Left ventricle myocardium superior (tissue), 1 donor: Measurements from ENCODE around the gene CYTH3. TPM values are rescaled to one million over a fixed set of nuclear protein-coding genes. Genes with fewer than 3 reads are reported as not detected.
A peak's percentile ranks its signal among the peaks of the same experiment; 100 is the strongest.
"Not testable (repeated sequence)": the region's sequence is repeated elsewhere in the genome, so short reads cannot be mapped to it uniquely, and the experiment has no call there.

Source experiments
- ATAC-seq: fragments of 200-7000 bp; cut with Tn5 transposase; one replicate; pipeline ENCODE4 v1.9.1; 2020; ENCODE audit warnings: mild to moderate bottlenecking, moderate library complexity
- DNase-seq: peaks from one replicate; pipeline ENCODE4 v3.0.0-alpha.2; 2020
- intact Hi-C: fragments of 100-400 bp; cut with micrococcal nuclease; formaldehyde crosslinking; loops from one replicate; pipeline ENCODE4 v1.11.0; 2022
- total RNA-seq: library from RNA; stranded (reverse); fragmentation: NEBNext Ultra II Directional; extraction: Animal tissue kit (Norgen Biotek cat#: 25700); gene quantifications from one replicate; pipeline ENCODE4 v1.2.1, GENCODE V29; 2021
- donor health status: DM: no; HTN: yes; CAD: no; lungs with severe emphysema.

The CYTH3 gene
- total RNA-seq, 1 donor from 2014 or later: 27.8 TPM

DNA sequence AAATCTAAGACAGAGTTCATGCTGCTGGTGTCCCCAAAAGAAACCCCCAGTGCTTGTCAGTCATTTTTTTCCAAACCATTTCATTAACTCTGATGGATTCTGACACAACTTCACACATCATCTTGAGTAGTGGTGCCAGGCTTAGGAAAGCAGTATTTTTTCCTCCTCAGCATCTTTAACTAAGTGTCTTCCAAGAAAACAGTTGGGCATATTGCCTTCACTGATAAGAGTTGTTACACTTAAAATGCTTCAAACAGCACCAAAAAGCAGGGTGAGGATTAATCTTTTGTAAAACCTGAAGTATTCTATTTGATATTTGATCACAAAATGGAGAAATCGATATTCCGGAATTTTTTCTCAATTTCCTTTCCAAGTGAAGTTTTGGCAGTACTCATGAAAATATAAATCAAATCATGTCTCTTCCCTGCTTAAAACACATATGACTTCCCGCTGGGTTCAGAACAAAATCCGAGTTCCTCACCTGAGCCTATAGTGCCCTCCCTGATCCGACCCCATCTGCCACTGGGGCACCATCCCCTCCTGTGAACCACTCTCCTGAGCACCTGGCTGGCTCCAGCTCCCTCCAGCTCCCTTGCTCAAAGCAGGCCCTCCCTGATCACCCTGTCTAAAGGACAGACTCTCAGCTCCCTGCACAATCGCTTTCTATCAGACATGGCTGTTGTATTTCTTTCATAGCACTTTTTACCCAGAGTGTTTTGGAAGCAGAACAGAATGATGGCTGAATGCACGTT is 61.6 kb downstream of the CYTH3 start:
- ATAC-seq (no peak), DNase-seq (no peak)
- intact Hi-C loops: no loop called here

DNA sequence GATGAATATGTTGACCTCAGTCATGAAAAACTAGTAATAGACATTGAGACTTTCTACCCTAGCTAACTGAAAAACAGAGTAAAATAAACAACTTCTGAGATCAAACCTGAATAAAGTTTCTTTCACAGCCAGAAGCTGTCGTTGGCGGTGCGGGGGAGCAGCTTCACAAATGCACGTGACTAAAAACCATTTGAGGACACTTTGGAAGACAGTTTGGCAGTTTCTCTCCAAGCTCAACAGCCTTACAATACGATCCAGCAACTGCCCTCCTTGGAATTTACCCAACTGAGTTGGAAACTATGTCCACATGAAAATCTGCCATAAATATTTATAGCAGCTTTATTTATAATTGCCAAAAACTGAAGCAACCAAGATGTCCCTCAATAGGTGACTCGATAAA is 63.1 kb downstream of the CYTH3 start:
- intact Hi-C loops: no loop called here
- ATAC-seq (peak; percentile 69), DNase-seq (peak; percentile 41)

DNA sequence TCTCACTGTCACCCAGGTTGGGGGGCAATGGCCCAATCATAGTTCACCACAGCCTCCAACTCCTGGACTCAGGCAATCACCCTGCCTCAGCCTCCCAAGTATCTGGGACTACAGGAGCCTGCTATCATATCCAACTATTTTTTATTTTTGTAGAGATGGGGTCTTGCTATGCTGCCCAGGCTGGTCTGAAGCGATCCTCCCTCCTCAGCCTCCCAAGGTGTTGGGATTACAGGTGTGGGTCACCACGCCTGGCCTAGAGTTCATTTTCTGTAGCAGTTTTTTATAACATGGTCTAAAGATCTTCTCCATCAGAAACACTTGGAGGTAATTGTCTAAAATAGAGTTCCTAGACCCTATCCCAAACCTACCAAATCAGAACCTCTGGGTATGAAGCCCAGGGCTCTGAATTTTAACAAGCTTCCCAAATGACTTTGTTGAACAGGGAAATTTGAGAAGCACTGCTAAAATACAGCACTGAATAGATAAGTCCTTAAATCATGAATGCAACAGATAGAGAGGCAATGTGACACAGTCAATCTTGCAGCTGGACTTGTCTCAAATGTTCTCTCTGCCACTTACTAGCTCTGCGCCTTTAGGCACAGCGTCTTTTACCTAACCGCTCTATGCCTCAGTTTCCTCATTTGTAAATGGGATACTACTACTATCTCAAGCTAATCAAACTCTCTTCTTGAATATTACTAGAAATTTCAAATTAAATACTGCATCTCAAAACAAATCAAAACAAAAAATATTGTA is 63.7 kb downstream of the CYTH3 start:
- intact Hi-C loops: no loop called here
- DNase-seq (no peak), ATAC-seq (peak; percentile 9)

DNA sequence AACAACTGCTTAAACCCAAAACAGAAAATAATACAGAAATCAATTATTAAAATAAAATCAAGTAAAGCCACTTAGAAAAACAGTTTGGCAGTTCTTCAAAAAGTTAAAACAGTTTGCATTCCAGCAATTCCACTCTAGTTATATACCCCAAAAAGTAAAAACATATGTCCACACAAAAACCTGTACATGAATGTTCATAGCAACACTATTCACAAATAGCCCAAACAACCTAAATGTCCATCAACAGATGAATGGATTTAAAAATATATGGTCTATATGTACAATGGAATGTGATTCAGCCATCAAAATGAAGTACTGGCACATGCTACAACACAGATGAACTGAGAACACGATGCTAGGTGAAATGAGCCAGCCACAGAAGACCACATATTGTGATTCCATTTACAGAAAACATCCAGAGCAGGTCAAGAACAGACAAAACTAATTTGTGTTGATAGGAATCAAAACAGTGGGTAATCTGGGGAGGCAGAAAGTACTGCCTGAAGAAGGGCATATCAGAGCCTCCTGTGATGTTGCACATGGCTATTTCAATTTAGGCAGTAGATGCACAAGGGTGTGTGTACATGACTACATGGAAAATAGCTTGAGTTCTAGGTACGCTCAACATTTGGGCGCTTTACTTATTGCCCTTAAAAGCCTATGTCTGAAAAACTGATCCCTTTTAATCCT is 66.3 kb downstream of the CYTH3 start:
- ATAC-seq (no peak), DNase-seq (no peak)
- intact Hi-C loops: no loop called here

DNA sequence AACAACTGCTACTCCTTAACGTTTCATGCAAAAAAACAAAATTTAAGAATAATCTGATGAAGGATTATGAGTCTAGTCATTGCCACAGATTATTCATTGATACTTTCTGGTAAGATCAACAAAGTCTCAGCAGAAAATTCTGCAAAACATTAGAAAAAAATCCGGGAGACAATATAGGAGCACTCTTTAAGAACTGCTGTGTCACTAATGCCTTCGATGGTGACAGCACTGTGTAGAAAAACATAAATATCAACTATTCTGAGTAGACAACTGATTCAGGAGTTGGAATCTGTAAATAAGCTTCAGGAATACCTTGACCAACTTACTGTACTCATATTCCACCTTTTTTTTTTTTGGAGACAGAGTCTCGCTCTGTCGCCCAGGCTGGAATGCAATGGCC is 69.0 kb downstream of the CYTH3 start:
- ATAC-seq (no peak), DNase-seq (no peak)
- intact Hi-C loops: no loop called here

DNA sequence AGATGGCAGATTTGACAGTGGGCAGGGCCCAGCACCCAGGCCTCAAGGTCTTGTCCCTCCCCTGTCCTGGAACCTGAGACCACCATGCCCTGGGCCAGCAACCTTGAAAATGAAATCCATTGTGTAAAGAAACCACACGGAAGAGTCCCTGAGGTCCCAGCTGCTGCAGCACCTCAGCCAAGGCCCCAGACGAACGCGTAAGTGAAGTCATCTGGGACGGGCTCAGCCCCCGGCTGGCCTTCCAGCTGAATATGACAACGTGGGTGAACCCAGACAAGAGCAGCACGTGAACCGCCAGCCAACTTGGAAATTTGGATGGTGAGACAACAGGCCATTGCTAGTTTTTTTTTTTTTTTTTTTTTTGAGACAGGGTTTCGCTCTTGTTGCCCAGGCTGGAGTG is 70.3 kb downstream of the CYTH3 start:
- DNase-seq (peak; percentile 40), ATAC-seq (peak; percentile 25)
- intact Hi-C loops: no loop called here

DNA sequence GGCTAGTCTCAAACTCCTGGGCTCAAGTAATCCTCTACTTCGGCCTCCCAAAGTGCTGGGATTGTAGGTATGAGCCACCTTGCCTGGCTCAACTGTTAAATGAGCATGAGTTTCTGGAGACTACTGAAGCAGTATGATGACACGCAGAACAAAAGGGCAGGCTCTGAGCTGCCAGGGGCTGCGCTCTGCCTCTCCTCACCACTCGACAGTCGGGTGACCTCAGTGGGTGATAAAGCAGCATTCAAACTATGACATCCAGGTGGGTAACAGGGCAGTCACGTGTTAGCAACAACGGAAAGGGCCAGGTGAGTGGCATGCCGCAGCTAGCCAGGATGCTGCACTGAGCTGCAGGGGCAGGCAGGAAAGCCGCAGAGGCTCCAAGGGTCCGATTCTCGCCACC is 71.5 kb downstream of the CYTH3 start:
- peak; percentile 61 for ATAC-seq
- intact Hi-C loops: no loop called here
- DNase-seq: no peak

DNA sequence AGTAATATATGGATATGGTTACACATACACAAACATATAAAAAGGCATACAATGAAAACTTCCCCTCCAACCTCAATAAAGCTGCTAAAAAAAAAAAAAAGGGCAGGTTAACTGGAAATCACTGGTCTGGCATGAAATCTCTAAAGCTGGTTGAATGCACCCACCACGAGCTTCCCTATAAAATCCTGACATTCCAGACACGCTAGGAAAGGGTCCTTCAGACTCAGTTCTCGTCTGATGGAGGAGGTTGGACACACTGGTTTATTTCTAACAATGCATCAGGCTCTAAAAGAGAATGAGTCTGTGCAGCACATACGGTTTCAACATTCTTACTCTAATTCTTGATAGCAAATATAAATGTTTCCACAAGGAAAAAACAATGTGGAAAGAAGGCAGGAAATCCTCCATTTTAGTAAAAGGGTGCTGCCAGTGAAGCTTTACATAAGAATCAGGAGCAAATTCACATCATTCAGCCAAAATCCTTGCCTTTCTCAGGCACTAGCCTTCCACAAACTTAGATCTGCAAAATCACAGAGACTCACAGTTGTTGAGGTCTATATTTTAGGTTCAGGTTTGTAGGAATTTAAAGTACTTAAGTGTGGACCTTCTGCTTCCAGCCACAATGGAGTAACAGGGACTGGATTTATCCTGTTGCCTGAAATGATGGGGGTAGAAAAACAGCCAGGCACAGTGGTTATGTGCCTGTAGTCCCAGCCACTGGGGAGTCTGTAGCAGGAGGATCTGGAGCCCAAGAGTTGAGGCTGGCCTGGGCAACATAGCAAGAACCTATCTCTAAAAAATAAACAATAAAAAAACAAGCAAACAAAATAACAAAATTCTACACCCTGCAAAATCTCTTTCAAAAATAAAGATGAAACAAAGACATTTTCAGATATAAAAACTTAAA is 73.5 kb downstream of the CYTH3 start:
- intact Hi-C loops: no loop called here
- no peak for ATAC-seq
- no peak for DNase-seq

DNA sequence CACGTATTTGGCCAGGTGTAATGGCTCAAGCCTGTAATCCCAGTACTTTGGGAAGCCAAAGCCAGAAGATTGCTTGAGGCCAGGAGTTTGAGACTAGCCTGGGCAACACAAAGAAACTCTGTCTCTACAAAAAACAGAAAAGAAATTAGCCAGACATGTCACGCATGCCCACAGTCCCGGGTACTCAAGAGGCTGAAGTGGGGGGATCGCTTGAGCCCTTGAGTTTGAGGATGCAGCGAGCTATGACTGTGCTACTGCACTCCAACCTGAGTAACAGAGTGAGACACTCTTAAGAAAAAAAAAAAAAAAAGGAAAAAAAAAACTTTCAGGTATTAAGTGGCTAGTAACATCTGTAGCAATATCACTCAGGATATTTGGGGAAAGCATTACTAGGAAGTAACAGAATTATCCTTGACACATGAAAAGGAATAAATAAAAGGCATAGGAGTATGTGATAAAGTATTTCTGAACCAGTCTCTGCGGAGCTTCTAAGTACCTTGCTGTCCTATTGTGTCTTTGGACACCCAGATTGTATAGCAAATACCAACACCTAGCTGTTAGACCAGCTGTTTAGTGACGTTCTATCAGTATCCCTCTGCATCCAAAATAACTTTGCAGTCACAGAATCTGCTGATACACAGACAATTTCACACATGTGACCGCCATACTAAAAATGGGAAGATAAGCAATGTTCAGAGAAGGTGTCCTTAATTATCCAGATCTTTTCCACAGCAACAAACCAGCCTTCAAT is 74.4 kb downstream of the CYTH3 start:
- no peak for DNase-seq
- intact Hi-C loops: no loop called here
- ATAC-seq: peak; percentile 54

DNA sequence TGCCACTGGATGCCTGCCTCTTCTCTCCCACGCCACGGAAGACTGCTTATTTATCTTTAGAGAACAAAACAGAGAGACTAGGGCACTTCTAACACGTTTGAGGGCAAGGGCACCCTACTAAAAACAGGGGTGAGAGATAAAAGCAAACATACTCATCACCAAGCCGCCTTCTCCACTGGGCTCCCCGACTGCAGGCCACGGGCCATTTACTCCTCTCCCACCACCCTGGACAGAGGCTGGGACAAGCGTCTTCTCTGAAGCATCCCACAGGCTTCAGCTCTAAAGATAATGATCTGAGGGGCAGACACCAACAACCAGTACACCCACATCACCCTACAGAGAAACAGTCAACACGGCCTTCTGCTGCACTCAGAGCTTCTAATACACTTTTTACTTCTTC is 78.7 kb downstream of the CYTH3 start:
- no peak for DNase-seq
- no peak for ATAC-seq
- intact Hi-C loops: no loop called here

DNA sequence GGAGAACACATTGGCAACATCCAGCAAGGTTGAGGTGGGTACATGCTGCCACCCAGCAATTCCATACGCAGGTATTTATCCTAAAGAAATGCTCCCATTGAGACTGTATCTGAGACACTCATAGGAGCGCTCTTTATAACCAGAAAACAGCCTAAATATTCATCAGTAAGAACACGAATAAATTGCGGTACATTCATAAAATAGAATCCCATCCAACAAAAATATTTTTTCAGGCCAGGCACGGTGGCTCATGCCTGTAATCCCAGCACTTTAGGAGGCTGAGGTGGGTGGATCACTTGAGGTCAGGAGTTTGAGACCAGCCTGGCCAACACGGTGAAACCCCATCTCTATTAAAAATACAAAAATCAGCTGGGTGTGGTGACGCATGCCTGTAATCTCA is 81.9 kb downstream of the CYTH3 start:
- intact Hi-C loops, ATAC-seq, DNase-seq: not testable (repeated sequence)

DNA sequence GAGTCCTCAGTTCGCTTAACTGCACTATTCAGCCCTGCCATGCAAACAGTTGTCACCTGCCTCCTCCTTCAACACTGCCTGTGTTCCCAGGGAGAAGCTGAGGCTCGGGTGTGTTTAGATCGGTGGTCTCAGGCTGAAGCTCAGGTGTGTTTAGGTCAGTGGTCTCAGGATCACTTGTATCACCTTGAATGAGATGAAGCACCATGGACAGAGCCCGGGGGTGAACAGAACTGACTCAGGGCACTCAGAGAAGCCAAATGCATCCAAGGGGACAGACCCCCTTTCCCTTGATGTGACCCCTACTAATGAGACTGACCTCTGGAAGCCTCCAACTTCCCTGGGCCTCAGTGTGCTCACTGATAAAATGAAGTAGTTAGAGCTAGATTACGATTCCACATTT is 84.0 kb downstream of the CYTH3 start:
- DNase-seq (no peak), ATAC-seq (no peak)

DNA sequence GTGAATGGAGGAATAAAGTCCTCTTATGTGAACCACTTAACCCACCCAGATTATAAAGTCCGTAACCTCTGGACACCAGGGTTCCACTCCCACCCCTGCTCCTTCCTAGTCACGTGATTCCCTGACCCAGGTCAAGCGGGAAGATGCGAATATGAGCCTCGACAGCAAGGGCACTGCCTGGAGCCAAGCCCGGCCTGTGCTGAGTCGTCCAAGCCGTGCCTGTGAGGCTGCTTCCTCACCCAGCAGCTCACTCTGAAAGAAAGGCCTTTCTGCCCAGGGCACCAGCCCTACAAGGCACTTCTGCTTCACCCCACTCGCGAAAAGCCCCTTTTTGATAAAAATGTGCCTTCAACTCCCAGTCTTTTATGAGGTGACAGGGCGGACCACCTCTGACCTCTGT is 85.8 kb downstream of the CYTH3 start:
- DNase-seq (no peak), ATAC-seq (no peak)
- intact Hi-C loops: no loop called here

More for the DNA sequence above, 84.0 kb downstream of the CYTH3 start:
- intact Hi-C loops: no loop called here

DNA sequence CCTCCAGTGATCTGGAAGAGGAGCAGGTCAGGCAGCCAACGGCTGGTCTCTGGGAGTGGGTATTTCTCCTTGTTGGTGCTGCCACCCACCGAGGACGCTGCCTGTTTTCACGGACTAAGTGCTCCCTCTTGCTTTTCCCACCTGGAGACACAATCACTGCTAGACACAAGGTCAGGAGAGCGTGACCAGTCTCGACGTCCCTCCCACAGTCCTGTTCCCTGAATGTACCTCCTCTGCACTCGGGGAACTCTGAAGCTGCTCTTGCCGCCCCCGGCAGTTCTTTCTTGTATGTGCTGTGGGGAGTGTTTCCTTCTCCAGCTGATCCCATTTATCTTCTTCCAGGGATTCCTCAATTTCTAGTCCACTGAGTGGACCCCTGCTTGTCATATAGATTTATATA is 89.4 kb downstream of the CYTH3 start:
- intact Hi-C loops: no loop called here
- ATAC-seq: no peak
- no peak for DNase-seq

DNA sequence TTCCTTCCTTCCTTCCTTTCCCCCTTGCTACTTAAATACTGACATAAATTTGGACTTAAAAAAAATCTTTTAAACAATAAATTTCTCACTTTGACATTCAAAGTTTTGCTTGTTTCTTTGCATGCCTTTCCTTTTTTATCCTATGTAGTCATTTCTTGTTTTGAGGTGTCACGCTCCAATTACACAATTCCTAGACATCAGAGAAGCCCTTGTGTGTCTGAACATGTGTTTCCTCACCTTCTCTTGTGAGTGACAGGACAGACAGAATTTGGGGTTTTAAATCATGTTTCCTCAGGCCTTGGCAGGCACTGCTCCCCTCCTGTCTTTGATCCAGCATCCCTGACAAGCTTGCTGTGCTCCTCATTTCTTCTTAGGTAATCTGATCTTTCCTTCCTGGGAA is 91.3 kb downstream of the CYTH3 start:
- intact Hi-C loops: no loop called here
- no peak for ATAC-seq

DNA sequence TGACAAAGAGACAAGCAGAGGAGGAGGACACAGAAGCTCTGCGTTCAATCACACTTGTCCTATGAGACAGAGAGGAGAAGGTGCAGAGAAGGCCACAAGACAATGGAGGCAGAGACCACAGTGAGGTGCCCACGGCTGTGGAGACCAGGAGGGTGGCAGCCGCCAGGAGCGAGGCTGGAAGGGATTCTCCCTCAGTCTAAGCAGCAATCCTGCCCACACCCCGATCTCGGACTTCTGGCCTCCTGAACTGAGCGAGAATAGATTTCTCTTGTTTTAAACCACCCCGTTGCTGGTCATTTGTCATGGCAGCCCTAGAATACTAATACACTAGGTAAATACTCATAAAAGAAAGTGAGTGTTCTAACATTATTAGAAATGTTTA is 92.1 kb downstream of the CYTH3 start:
- no peak for ATAC-seq
- DNase-seq: no peak
- intact Hi-C loops: no loop called here

More for the DNA sequence above, 91.3 kb downstream of the CYTH3 start:
- DNase-seq: no peak

DNA sequence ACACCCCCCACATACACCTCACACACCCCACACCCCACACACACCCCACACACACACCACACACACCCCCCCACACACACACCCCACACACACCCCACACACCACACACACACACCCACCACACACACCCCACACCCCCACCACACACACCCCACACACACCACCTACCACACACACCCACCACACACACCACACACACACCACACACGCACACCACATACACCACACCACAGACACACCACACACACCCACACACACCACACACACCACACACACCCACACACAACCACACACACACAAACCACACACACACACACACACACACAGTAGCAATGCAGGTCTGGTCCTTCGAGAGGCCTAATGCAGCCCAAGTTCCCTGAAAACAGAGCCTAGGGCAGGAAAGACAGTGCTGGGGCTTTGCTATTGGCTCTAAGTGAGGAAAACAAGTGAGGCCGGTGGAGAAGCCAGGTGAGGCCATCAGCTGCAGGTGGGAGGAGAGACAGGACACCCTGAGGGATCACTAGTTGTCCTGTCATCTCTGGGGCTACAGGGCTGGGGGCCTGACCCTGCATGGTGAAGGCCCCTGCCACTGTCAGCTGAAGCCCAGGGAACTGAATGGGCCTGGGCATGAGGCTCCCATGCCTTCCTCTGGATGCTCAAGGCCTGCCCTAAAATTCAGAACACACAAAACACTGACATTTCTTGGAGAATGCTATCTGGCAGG is 92.6 kb downstream of the CYTH3 start:
- intact Hi-C loops: loop anchor here (10.0 kb wide), 1 partner anchor 85 kb away; no protein-coding TSS in a partner anchor
- DNase-seq (no peak), ATAC-seq (no peak)
